ENCODE results near the gene PPP1R1C. TPM values are rescaled to one million over a fixed set of nuclear protein-coding genes. Genes with fewer than 3 reads are reported as not detected.

PPP1R1C gene
- total RNA-seq, 1 donor = not detected

- no peak for DNase-seq (ENCODE audit: low read depth in 2 of 3, low spot score in 2 of 3)
Observed at GRCh38 chr2:181971032-181971431, 14.6 kb upstream of the PPP1R1C start.

DNA sequence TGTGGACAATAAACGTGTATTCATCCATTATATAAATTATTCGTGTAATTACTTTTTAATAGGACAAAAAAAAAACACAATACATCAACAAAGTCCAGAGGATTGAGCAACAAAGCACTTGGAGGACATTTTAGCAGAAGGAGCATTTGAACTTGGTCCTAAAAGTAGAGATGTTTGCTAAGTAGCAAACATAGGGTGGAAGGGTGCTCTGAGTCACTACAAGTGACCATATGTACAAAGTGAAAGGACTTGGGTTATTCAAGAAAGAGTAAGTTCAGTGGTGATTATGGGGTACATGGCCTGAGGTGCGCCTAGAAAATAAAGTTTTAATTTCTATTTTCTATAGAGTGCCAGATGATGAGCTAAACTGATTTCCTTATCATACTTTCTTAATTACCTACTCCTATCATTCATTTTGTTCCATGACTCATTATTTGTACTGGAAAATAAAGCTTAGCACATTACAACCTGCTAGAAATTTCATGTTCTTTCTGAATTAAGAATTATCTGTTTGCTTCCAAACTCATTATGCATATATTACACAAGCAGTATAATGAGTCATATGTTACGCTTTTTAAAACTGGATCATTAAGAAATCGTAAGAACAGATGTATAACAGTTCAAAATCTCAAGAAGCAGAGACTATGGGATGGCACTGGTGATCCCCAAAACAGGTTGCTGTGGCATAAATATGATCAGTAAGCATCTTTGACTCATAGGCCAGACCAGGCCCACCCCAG is 13.1 kb upstream of the PPP1R1C start:
- no peak for DNase-seq (ENCODE audit: low read depth in 2 of 3, low spot score in 2 of 3)

GRCh38 chr2:181973171-181973783 is 12.4 kb upstream of the PPP1R1C start:
- DNase-seq (ENCODE audit: low read depth in 2 of 3, low spot score in 2 of 3) = no peak

- DNase-seq (ENCODE audit: low read depth in 2 of 3, low spot score in 2 of 3) = no peak
Observed at GRCh38 chr2:181977661-181978350, 7.8 kb upstream of the PPP1R1C start.

DNA sequence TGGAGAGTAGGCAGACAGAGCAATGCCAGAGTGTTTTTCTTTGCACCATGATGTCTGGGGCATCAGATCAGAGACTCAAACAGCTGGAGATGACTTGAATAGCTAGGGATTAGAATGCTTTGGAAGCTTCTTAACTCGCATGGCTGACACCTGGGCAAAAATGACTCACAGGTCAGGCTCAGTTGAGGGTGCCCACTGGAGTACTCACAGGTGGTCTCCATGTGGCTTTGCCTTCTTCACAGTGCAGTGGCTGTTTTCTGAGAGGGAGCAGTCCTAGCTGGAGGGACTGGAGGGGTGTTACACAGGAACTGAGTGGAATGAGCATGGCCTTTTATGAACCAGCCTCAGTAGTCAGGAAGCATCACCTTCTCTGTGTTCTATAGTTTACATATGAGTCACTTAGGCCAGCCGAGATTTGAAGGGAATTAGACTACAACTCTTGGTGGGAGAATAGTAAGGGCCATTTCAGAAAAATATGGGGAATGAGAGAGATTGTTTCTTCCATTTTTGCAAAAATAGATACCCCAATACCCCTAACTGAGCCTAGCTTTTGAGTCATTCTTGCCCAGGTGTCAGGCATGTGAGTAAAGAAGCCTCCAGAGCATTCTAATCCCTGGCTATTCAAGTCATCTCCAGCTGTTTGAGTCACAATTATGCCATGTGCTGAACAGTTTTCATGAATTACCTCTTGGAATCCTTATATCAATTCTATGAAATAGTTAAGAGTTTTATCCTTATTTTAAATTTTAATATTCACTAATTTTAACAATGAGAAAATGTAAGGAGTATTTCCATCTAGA is 7.1 kb upstream of the PPP1R1C start:
- no peak for DNase-seq (ENCODE audit: low read depth in 2 of 3, low spot score in 2 of 3)

DNA sequence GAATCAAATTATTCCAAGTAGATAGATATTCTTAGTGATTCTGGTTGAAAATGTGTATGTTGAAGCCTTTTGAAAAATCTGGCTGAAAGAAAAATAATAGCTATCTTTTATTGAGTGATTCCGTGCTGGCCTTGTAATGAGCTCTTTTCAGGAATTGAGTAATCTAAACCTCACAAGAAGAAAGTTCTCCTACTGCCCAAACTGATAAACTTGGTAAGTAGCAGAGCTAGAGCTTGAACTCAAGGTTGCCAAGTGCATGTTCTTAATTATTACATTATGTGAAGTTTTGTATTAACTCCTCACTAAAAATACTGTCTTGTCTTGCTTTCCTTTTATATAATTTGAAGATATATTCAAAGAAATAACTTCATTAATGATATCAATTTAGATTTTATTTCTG is 1.6 kb upstream of the PPP1R1C start:
- no peak for DNase-seq (ENCODE audit: low read depth in 2 of 3, low spot score in 2 of 3)

DNA sequence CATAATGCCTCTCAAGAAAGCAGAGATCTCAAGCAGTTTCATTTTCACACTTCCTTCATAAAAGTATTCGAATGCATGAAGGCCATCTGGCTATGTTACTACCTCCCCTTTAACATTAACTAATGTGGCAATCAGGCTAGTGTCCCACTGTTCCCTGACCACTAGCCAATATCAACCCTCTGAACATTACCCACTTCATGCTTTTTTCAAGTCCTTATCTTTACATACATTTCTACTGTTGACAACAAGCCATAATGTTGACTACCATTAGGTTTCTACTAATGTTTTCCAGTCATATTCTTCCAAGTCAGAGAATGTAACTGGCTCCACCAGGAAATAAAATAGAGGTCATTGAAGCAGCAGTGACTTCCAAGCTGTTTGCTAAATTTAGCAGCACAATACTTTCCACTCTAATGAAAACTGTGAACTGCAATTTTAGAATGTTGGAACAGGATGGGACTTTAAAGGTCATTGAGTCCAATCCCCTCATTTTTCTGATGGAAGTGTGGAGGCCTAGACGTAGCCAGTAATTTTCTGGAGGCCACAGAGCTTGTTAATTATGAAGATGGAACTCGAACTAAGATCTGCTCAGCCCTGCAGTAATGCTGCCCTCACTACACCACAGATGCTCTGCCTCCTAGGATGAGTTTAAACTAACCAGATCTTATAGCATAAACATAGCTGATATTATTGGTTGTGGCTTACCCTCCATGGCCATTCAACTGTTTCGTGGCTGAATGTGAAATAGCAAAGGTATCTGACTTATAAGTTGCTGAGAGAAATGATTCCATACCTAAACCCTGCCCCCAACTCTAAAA is 630 bp upstream of the PPP1R1C start:
- no peak for DNase-seq (ENCODE audit: low read depth in 2 of 3, low spot score in 2 of 3)

DNA sequence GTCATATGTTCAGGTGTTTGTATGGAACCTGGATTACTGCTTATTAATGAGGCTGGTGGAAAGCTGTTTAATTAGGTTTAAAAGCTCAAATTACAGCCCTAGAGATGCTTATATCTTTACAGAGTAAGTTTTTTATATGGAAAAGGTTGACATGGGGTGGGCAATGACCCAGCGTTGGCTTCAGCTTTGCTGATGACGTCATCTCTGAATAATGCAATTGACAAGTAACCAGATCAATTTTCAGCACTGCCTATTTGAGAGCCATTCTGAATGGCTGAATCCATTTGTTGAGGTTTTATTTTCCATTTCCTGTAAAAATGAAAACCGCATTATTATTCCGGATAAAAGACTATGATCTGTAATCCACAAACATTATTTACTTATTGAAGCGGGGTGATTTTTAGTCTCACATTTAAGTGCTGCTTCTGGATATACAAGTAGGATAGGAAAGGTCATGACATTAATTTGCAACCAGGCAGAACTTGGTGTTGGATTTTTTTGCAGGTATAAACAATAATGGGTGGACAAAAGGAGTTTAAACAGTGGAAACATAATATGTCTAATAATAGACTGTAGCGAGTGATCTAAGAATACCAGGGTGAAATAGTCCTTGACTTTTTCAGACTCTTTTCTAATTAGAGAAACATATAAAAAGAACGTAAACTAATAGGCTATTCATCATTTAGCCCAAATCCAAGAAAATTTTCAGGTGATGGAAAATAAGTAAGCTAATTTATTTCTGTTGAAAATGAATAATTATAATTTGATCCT is 2.7 kb downstream of the PPP1R1C start:
- no peak for DNase-seq (ENCODE audit: low read depth in 2 of 3, low spot score in 2 of 3)

- no peak for DNase-seq (ENCODE audit: low read depth in 2 of 3, low spot score in 2 of 3)
Observed at GRCh38 chr2:181989099-181989498, 3.4 kb downstream of the PPP1R1C start.

- no peak for DNase-seq (ENCODE audit: low read depth in 2 of 3, low spot score in 2 of 3)
Observed at GRCh38 chr2:181991171-181991885, 5.7 kb downstream of the PPP1R1C start.

- no peak for DNase-seq (ENCODE audit: low read depth in 2 of 3, low spot score in 2 of 3)
Observed at GRCh38 chr2:181992776-181993175, 7.1 kb downstream of the PPP1R1C start.

GRCh38 chr2:181995289-181995688 is 9.6 kb downstream of the PPP1R1C start:
- DNase-seq (ENCODE audit: low read depth in 2 of 3, low spot score in 2 of 3) = no peak

- DNase-seq (ENCODE audit: low read depth in 2 of 3, low spot score in 2 of 3) = peak in 1 of 3 donors; percentile 70
Observed at GRCh38 chr2:181998041-181998835, 12.6 kb downstream of the PPP1R1C start.

DNA sequence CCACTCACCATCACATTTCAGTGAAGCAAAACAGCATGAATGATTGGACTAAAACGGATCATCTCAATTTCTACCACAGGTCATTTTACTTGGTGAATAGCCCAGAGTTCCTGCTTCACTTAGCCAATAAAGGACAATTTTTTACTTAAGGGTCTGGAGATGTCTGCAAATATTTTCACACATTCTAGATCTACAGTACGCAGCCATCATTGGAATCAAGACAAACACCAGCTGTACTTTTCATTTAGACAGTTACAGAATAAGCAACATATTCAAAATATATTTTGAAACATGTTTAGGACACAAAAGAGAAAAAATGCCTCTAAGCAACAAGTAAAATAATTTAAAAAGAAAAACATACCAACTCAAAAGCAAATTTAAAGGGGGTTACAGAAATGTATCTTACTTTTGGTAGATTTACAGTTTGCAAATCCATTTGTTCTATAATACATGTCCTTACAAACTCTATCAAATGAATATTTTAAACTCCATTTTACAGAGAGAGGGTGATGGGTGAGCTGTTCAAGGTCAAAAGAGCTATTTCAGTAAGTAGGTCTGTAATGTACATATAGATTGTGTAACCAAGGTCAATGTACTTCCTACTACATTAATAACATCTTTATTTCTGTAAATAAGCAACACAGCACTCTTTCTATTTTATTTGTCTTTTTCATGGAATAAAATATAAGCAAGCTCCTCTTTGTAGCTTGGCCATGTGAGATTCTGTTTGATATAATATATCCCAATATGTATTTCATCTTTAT is 13.4 kb downstream of the PPP1R1C start:
- DNase-seq (ENCODE audit: low read depth in 2 of 3, low spot score in 2 of 3) = no peak

- DNase-seq (ENCODE audit: low read depth in 2 of 3, low spot score in 2 of 3) = no peak
Observed at GRCh38 chr2:181999911-182000310, 14.3 kb downstream of the PPP1R1C start.

- DNase-seq (ENCODE audit: low read depth in 2 of 3, low spot score in 2 of 3) = no peak
Observed at GRCh38 chr2:182004945-182005520, 19.4 kb downstream of the PPP1R1C start.

All from hematopoietic multipotent progenitor cell (in vitro differentiated cells).